Panc1 (cell line): ENCODE data around the gene SIGLEC1. TPM values are rescaled to one million over a fixed set of nuclear protein-coding genes. Genes with fewer than 3 reads are reported as not detected.

Experiments
- ATAC-seq: fragments of 200-7000 bp; cut with Tn5 transposase; 2 replicates; pipeline ENCODE4 v1.9.1; 2020; ENCODE audit warnings: mild to moderate bottlenecking, moderate library complexity
- BruUV-seq: library from RNA; stranded (reverse); fragments of 400-500 nt; replicated peaks from 2 replicates; lab custom pipeline; 2021; lab: Mats Ljungman, UMichigan
- CTCF ChIA-PET: fragments of 300-600 bp; sonication (Branson Sonifier 250); formaldehyde crosslinking; loops from one replicate; lab custom pipeline; 2022; ENCODE audit warnings: antibody characterized with exemption; lab: Charles Lee
- POLR2A ChIA-PET: fragments of 300-600 bp; sonication (Branson Sonifier 250); formaldehyde crosslinking; loops from one replicate; lab custom pipeline; 2022; ENCODE audit warnings: antibody characterized with exemption; lab: Charles Lee
- DNase-seq: peaks from one replicate; pipeline ENCODE4 v3.0.0-alpha.2; 2010; ENCODE audit warnings: low read depth, low spot score
- H3K27ac ChIP-seq: 2 replicates; pipeline ENCODE4 v1.5.1; 2011; ENCODE audit warnings: mild to moderate bottlenecking, low read length, inconsistent platforms
- H3K27me3 ChIP-seq: fragments of 200-500 bp; sonication (Bioruptor generic); 2 replicates; pipeline ENCODE4 v1.6.0; 2014; ENCODE audit warnings: low read length, inconsistent platforms; ENCODE audit not compliant: control insufficient read depth, insufficient read depth
- H3K36me3 ChIP-seq: fragments of 200-500 bp; sonication (Bioruptor generic); 2 replicates; pipeline ENCODE4 v1.5.1; 2014; ENCODE audit warnings: inconsistent platforms, mild to moderate bottlenecking, low read length, moderate library complexity; ENCODE audit not compliant: control insufficient read depth, insufficient read depth
- H3K4me1 ChIP-seq: 2 replicates; pipeline ENCODE4 v1.5.1; 2011; ENCODE audit warnings: inconsistent platforms, mild to moderate bottlenecking, low read length, moderate library complexity; ENCODE audit not compliant: control insufficient read depth, insufficient read depth
- H3K4me3 ChIP-seq, 2 experiments: 2 replicates each; pipeline ENCODE4 v1.5.1; 2011 to 2012; ENCODE audit warnings: low read depth in 2 of 2, low read length in 2 of 2, mild to moderate bottlenecking in 2 of 2, inconsistent platforms in 1 of 2, moderate library complexity in 1 of 2
- H3K9me3 ChIP-seq: fragments of 200-500 bp; sonication (Bioruptor generic); 2 replicates; pipeline ENCODE4 v1.5.1; 2014; ENCODE audit warnings: low read depth, mild to moderate bottlenecking, inconsistent platforms, low read length, moderate library complexity; ENCODE audit not compliant: control insufficient read depth, insufficient read depth
- POLR2AphosphoS5 ChIP-seq: IDR thresholded peaks from 2 replicates; pipeline ENCODE4 v1.6.1; 2012; ENCODE audit warnings: mild to moderate bottlenecking, low read depth, low read length, moderate library complexity
- SIN3A ChIP-seq: IDR thresholded peaks from 2 replicates; pipeline ENCODE4 v1.6.1; 2012; ENCODE audit warnings: low read depth, mild to moderate bottlenecking, low read length, moderate library complexity, borderline replicate concordance; ENCODE audit not compliant: insufficient read depth
- TCF7L2 ChIP-seq: IDR thresholded peaks from 2 replicates; pipeline ENCODE4 v1.6.1; 2011; ENCODE audit warnings: mild to moderate bottlenecking, low read depth, low read length, inconsistent platforms
- in situ Hi-C: cut with HindIII; loops from 2 replicates; pipeline ENCODE4 v1.10.0; 2016; ENCODE audit warnings: low sequenced_read_pairs, low pct_unique_long_range_greater_than_20kb
- intact Hi-C: fragments of 100-400 bp; cut with micrococcal nuclease; formaldehyde crosslinking; loops from one replicate; pipeline ENCODE4 v1.10.0; 2022; ENCODE audit not compliant: unreplicated experiment
- total RNA-seq: library from RNA; stranded (reverse); gene quantifications from one replicate; pipeline ENCODE4 v1.2.1, GENCODE V29; 2021; ENCODE audit not compliant: unreplicated experiment
- TF ChIP-seq, protein P1 (sequence below), 2 experiments: IDR thresholded peaks; 2 replicates each; pipeline ENCODE4 v1.6.1; 2011 to 2012; ENCODE audit warnings: low read depth in 2 of 2, control low read depth in 1 of 2, low read length in 1 of 2, mild to moderate bottlenecking in 1 of 2, moderate library complexity in 1 of 2; ENCODE audit not compliant: insufficient read depth in 1 of 2
- TF ChIP-seq, protein P2 (sequence below): fragments of 450-650 bp; IDR thresholded peaks from 2 replicates; pipeline ENCODE4 v1.5.1; 2017; ENCODE audit warnings: mild to moderate bottlenecking

SIGLEC1 gene
- total RNA-seq, 1 experiment from 2014 or later, result 0.03 TPM

DNA sequence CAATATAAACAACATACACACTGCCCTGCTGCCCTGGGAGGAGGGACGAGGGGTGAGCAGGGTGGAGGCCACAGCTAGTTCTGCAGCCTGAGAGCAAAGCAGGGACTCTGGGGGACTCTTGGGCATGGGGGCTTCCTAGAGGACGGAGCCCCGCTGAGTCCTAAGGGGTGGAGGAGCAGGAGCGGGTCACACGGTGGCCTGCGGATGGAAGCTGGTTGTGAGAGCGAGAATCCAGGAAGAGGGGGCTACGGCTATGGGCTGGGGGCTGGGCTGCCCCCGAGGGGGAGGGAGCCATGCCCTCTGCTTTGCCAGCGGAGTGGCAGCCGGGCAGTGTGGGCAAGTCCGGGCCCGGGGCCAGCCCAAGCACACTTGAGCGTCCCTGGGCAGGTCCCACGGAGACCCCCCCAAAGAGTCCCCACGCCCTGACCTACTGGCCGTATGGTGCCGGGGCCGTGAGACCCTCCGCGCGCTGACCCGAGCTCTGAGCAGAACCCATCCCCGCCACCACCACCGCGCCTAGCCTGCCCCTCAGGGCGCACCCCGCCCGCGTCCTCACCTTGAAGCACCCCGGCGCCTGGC, 31.0 kb downstream of the SIGLEC1 start:
- no peaks in the 10 kb centered on the region; the same call in 1 of the 2 replicates for H3K4me1 ChIP-seq
- intact Hi-C loops (no loop called here), in situ Hi-C loops (no loop called here)
- H3K27ac ChIP-seq, result no peak overlapping the region
- H3K9me3 ChIP-seq, result no peaks in the 10 kb centered on the region
- ChIA-PET POLR2A (interaction anchor here (0.6 kb wide), 1 partner anchor 76 kb away, joined by 4 read pairs; no protein-coding TSS in a partner anchor), CTCF (no interaction called here)
- no peaks in the 10 kb centered on the region for H3K36me3 ChIP-seq
- ATAC-seq, result peak; percentile 3; the same call in 1 of the 2 replicates
- H3K27me3 ChIP-seq, result no peaks in the 10 kb centered on the region
- H3K4me3 ChIP-seq, result peak overlapping the region; percentile 19 to 23
- TF ChIP-seq, protein P1, sequence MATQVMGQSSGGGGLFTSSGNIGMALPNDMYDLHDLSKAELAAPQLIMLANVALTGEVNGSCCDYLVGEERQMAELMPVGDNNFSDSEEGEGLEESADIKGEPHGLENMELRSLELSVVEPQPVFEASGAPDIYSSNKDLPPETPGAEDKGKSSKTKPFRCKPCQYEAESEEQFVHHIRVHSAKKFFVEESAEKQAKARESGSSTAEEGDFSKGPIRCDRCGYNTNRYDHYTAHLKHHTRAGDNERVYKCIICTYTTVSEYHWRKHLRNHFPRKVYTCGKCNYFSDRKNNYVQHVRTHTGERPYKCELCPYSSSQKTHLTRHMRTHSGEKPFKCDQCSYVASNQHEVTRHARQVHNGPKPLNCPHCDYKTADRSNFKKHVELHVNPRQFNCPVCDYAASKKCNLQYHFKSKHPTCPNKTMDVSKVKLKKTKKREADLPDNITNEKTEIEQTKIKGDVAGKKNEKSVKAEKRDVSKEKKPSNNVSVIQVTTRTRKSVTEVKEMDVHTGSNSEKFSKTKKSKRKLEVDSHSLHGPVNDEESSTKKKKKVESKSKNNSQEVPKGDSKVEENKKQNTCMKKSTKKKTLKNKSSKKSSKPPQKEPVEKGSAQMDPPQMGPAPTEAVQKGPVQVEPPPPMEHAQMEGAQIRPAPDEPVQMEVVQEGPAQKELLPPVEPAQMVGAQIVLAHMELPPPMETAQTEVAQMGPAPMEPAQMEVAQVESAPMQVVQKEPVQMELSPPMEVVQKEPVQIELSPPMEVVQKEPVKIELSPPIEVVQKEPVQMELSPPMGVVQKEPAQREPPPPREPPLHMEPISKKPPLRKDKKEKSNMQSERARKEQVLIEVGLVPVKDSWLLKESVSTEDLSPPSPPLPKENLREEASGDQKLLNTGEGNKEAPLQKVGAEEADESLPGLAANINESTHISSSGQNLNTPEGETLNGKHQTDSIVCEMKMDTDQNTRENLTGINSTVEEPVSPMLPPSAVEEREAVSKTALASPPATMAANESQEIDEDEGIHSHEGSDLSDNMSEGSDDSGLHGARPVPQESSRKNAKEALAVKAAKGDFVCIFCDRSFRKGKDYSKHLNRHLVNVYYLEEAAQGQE (IDR thresholded peaks at IDR 0.05; ENCODE audit: insufficient read depth in 1 of 2, low read depth in 2 of 2, low read length in 1 of 2), result no peak
- TF ChIP-seq SIN3A (no peak), TCF7L2 (no peak), POLR2AphosphoS5 (no peak)
- TF ChIP-seq, protein P2, sequence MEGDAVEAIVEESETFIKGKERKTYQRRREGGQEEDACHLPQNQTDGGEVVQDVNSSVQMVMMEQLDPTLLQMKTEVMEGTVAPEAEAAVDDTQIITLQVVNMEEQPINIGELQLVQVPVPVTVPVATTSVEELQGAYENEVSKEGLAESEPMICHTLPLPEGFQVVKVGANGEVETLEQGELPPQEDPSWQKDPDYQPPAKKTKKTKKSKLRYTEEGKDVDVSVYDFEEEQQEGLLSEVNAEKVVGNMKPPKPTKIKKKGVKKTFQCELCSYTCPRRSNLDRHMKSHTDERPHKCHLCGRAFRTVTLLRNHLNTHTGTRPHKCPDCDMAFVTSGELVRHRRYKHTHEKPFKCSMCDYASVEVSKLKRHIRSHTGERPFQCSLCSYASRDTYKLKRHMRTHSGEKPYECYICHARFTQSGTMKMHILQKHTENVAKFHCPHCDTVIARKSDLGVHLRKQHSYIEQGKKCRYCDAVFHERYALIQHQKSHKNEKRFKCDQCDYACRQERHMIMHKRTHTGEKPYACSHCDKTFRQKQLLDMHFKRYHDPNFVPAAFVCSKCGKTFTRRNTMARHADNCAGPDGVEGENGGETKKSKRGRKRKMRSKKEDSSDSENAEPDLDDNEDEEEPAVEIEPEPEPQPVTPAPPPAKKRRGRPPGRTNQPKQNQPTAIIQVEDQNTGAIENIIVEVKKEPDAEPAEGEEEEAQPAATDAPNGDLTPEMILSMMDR, result no peak
- no peak for DNase-seq
- no TSS peak for BruUV-seq

DNA sequence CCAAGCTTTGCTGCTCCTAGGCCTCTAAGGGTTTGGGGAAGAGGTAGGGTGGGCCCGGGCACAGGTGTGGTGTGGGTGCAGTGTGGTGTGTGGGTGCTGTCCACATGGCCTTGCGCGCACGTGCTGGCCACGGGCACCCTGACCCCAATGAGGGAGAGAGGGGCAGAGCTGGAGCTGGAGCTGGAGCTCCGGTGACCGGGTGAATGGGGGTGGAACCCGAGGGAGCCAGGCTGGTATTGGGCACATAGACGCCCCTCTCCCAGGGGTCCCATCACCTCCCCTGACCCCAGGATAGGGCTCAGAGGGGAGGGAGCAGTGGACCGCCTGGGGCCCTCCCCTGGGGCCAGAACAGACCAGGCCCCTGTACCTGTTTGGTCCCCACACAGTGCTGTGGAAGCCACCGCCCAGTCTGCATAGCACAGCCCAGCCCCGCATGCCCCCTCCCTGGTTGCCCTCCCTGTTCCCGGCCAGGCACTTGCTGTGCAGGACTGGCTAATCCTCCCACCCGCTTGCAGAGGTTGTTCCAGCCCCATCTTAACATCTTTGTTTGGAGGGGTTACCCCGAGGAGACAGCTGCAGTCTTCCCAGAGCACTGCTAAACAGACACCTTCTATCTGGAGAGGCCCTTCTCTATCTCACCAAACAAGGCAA, 31.6 kb downstream of the SIGLEC1 start:
- no peaks in the 10 kb centered on the region for H3K4me1 ChIP-seq
- H3K9me3 ChIP-seq, result no peaks in the 10 kb centered on the region
- no peak overlapping the region; a peak in 1 of 4 replicates for H3K4me3 ChIP-seq
- TF ChIP-seq TCF7L2, result no peak
- TF ChIP-seq, protein P1 (IDR thresholded peaks at IDR 0.05; ENCODE audit: insufficient read depth in 1 of 2, low read depth in 2 of 2, low read length in 1 of 2), result no peak
- H3K36me3 ChIP-seq, result 0 out of 2 replicates have a peak, but pooled peaks cover 2% of the 10 kb centered on the region
- BruUV-seq, result no TSS peak
- in situ Hi-C loops (no loop called here), intact Hi-C loops (no loop called here)
- DNase-seq (no peak), ATAC-seq (peak; percentile 18; the same call in 1 of the 2 replicates)
- POLR2A ChIA-PET, result interaction anchor here (0.6 kb wide), 1 partner anchor 77 kb away, joined by 4 read pairs; no protein-coding TSS in a partner anchor
- CTCF ChIA-PET, result no interaction called here
- H3K27ac ChIP-seq, result no peak overlapping the region
- peaks cover 3% of the 10 kb centered on the region; the same call in 1 of the 2 replicates for H3K27me3 ChIP-seq
